K562 (cell line): Measurements from ENCODE around the gene KLK3. TPM values are rescaled to one million over a fixed set of nuclear protein-coding genes. Genes with fewer than 3 reads are reported as not detected.

Experiments
- ATAC-seq: fragments of 200-7000 bp; cut with Tn5 transposase; 3 replicates; pipeline ENCODE4 v1.9.1; 2020; ENCODE audit warnings: moderate library complexity
- BruUV-seq: library from RNA; stranded (reverse); fragments of 400-500 nt; replicated peaks from 2 replicates; lab custom pipeline; 2021; lab: Mats Ljungman, UMichigan
- CTCF ChIA-PET: fragments of 300-600 bp; formaldehyde crosslinking; extraction: SDS; loops from one replicate; lab custom pipeline; 2021; ENCODE audit warnings: low intra/inter-chr PET ratio; lab: Yijun Ruan, JAX
- POLR2A ChIA-PET: fragments of 300-600, 350-650 bp; sonication (Branson Sonifier 250); formaldehyde crosslinking; extraction: SDS; loops from one replicate; lab custom pipeline; 2021; ENCODE audit warnings: antibody characterized with exemption, inconsistent platforms; lab: Yijun Ruan, JAX
- DNase-seq, 4 experiments: peaks; one replicate each; pipeline versions ENCODE4 v3.0.0 to v3.0.0-alpha.2; 2011 to 2018; ENCODE audit warnings: low spot score in 3 of 4, mixed read lengths in 3 of 4; ENCODE audit errors: extremely low read depth in 1 of 4
- FAIRE-seq: peaks from 2 replicates; lab custom pipeline; 2011; peaks lifted over from hg19 to GRCh38; lab: Jason Lieb, UNC
- H2AFZ ChIP-seq: 2 replicates; pipeline ENCODE4 v1.6.0; 2011; ENCODE audit warnings: low read depth, low read length, control low read depth, inconsistent platforms
- H3K27ac ChIP-seq: fragments of 200-600 bp; 3 replicates; pipeline ENCODE4 v1.8.0; 2011; ENCODE audit warnings: low read depth, mild to moderate bottlenecking, control low read depth, inconsistent platforms, low read length, moderate library complexity, mixed read lengths; ENCODE audit errors: extremely low read depth
- H3K27me3 ChIP-seq, 2 experiments: fragments of 300-600 bp in 1 of 2; 2 replicates in 1 of 2; 3 replicates in 1 of 2; pipeline versions ENCODE4 v1.6.0 to v1.8.0; 2011; ENCODE audit warnings: inconsistent platforms in 2 of 2, low read length in 2 of 2, mild to moderate bottlenecking in 1 of 2, mixed read lengths in 1 of 2, moderate library complexity in 1 of 2; ENCODE audit not compliant: control insufficient read depth in 2 of 2, insufficient read depth in 2 of 2
- H3K36me3 ChIP-seq: fragments of 300-600 bp; 3 replicates; pipeline ENCODE4 v1.8.0; 2011; ENCODE audit warnings: mild to moderate bottlenecking, low read length, inconsistent platforms; ENCODE audit not compliant: control insufficient read depth, insufficient read depth
- H3K4me1 ChIP-seq, 2 experiments: fragments of 200-600 bp in 1 of 2; replicated peaks in 1 of 2; 2 replicates in 1 of 2; 3 replicates in 1 of 2; pipeline versions ENCODE4 v1.5.1 to v1.8.0; 2011; ENCODE audit warnings: inconsistent platforms in 2 of 2, low read length in 2 of 2, mild to moderate bottlenecking in 1 of 2, mixed read lengths in 1 of 2, moderate library complexity in 1 of 2; ENCODE audit not compliant: control insufficient read depth in 2 of 2, insufficient read depth in 2 of 2
- H3K4me2 ChIP-seq: 2 replicates; pipeline ENCODE4 v1.6.1; 2011; ENCODE audit warnings: low read length, control low read depth, inconsistent platforms, mixed read lengths; ENCODE audit not compliant: insufficient read depth
- H3K4me3 ChIP-seq: fragments of 200-600 bp; sonication (generic), shearing (Covaris generic); 2 replicates; pipeline ENCODE4 v1.5.1; 2016; ENCODE audit warnings: control low read depth, inconsistent platforms
- H3K79me2 ChIP-seq: fragments of 200-600 bp; 3 replicates; pipeline ENCODE4 v1.8.0; 2011; ENCODE audit warnings: low read length, inconsistent platforms; ENCODE audit not compliant: control insufficient read depth, insufficient read depth
- H3K9ac ChIP-seq, 2 experiments: 2 replicates each; pipeline versions ENCODE4 v1.6.0 to v1.6.1; 2011; ENCODE audit warnings: low read depth in 2 of 2, low read length in 2 of 2, control low read depth in 1 of 2, inconsistent platforms in 1 of 2, mild to moderate bottlenecking in 1 of 2, mixed read lengths in 1 of 2; ENCODE audit not compliant: insufficient read depth in 1 of 2
- H3K9me1 ChIP-seq: one replicate; pipeline ENCODE4 v1.6.0; 2011; ENCODE audit warnings: inconsistent platforms, mild to moderate bottlenecking, low read length, moderate library complexity; ENCODE audit not compliant: control insufficient read depth, insufficient read depth
- H3K9me3 ChIP-seq: replicated peaks from 2 replicates; pipeline ENCODE4 v1.5.1; 2011; ENCODE audit warnings: low read depth, low read length, inconsistent platforms; ENCODE audit not compliant: control insufficient read depth, insufficient read depth
- H4K20me1 ChIP-seq: replicated peaks from 2 replicates; pipeline ENCODE4 v1.6.1; 2011; ENCODE audit warnings: low read length, inconsistent platforms, mixed read lengths; ENCODE audit not compliant: control insufficient read depth, insufficient read depth
- WGBS: fragments of 100-300 bp; shearing (Covaris generic); methylation state at CpG from one replicate; pipeline ENCODE4 v1.1.6; 2016; ENCODE audit warnings: low coverage, mixed read lengths; ENCODE audit not compliant: insufficient coverage; ENCODE audit errors: missing lambda C conversion rate; 5-methylcytosine and 5-hydroxymethylcytosine counted together
- in situ Hi-C: fragments of 300-500 bp; cut with MboI; formaldehyde crosslinking; loops from 4 replicates; pipeline ENCODE4 v1.15.0; 2018; ENCODE audit warnings: inconsistent platforms, mixed read lengths
- intact Hi-C: fragments of 100-400 bp; cut with micrococcal nuclease; formaldehyde crosslinking; loops from 2 replicates; pipeline ENCODE4 v1.14.2; 2022
- polyA plus RNA-seq, 8 experiments: library from polyadenylated mRNA; depleted of rRNA in 4 of 8; stranded (reverse) in 5 of 8; unstranded in 3 of 8; fragments of >200 nt; fragmentation: Nextera tagmentation in 2 of 8; fragmentation: Illumina TruSeq in 1 of 8; extraction: Ambion mirVana in 2 of 8; extraction: Trizol in 1 of 8; gene quantifications; 2 replicates each; pipeline versions ENCODE4 v1.2.1 to v1.2.3, GENCODE V29; 2011 to 2014; ENCODE audit warnings: inconsistent platforms in 1 of 8, missing spikeins in 1 of 8
- total RNA-seq, 7 experiments: library from RNA; depleted of rRNA in 6 of 7; stranded (reverse); fragments of >200 nt in 6 of 7; fragmentation: Illumina TruSeq in 2 of 7; extraction: Trizol in 2 of 7; gene quantifications; 2 replicates each; pipeline versions ENCODE4 v1.2.1 to v1.2.3, GENCODE V29; 2011 to 2021; ENCODE audit warnings: low replicate concordance in 1 of 7
- TF ChIP-seq, protein P1 (sequence below): sonication (generic); formaldehyde crosslinking; IDR thresholded peaks from 2 replicates; pipeline ENCODE4 v1.8.0; 2022; ENCODE audit warnings: mild to moderate bottlenecking, missing genetic modification reagents
- TF ChIP-seq, protein P2 (sequence below): sonication (generic); formaldehyde crosslinking; IDR thresholded peaks from 2 replicates; pipeline ENCODE4 v1.8.1; 2023; ENCODE audit warnings: mild to moderate bottlenecking, missing genetic modification reagents

The KLK3 gene
- total and polyA plus RNA-seq, 9 of the 15 experiments (the other 6 are each of a cell fraction or from before 2014, with no cell fraction given): not detected

DNA sequence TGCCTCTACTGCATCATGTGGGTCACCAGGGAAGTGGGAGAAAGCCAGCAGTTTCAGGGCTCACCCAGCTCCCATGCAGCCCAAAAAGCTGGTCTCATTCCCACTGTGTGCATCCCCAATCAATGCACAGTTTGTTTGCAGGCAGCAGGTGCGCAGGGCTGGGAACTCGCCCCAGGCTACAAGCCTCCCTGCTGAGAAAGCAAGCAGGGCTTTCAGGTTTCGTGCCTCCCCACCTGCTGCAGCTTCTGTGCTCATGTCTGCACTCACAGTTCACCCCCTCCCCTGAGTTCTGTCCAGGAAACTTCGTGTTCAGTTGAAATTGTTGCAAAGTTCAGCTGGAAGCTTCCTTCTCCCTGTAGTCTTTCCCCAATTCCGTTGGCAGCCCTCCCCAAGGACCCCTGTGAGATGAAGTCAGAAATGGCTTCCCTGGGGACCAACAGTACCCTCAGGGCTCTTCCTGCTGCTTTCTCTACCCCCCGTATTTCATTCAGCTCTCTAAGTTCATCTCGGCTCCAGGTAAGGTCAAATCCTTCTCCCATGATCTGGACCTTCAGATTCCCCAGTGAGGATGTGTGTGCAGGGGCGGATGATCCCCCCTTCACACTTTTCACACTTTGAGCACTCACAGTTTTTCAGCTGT, 10.3 kb upstream of the KLK3 start:
- Histone ChIP-seq H3K9me1 (no peaks in the 10 kb centered on the region), H2AFZ (no peak overlapping the region), H3K27ac (no peak overlapping the region), H3K27me3 (peaks cover 10 to 35% of the 10 kb centered on the region in 2 experiments; a peak in 3 of 5 replicates), H3K9ac (no peak overlapping the region), H3K4me2 (no peak overlapping the region), H3K4me1 (no peaks in the 10 kb centered on the region), H3K36me3 (no peaks in the 10 kb centered on the region), H4K20me1 (no peaks in the 10 kb centered on the region), H3K9me3 (peaks cover 2% of the 10 kb centered on the region; the same call in 1 of the 2 replicates), H3K79me2 (no peaks in the 10 kb centered on the region), H3K4me3 (no peak overlapping the region)
- intact Hi-C loops (no loop called here), in situ Hi-C loops (no loop called here)
- no peak for FAIRE-seq
- TF ChIP-seq, protein P1, sequence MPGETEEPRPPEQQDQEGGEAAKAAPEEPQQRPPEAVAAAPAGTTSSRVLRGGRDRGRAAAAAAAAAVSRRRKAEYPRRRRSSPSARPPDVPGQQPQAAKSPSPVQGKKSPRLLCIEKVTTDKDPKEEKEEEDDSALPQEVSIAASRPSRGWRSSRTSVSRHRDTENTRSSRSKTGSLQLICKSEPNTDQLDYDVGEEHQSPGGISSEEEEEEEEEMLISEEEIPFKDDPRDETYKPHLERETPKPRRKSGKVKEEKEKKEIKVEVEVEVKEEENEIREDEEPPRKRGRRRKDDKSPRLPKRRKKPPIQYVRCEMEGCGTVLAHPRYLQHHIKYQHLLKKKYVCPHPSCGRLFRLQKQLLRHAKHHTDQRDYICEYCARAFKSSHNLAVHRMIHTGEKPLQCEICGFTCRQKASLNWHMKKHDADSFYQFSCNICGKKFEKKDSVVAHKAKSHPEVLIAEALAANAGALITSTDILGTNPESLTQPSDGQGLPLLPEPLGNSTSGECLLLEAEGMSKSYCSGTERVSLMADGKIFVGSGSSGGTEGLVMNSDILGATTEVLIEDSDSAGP (CRISPR knock-in tag): no peak
- TF ChIP-seq, protein P2, sequence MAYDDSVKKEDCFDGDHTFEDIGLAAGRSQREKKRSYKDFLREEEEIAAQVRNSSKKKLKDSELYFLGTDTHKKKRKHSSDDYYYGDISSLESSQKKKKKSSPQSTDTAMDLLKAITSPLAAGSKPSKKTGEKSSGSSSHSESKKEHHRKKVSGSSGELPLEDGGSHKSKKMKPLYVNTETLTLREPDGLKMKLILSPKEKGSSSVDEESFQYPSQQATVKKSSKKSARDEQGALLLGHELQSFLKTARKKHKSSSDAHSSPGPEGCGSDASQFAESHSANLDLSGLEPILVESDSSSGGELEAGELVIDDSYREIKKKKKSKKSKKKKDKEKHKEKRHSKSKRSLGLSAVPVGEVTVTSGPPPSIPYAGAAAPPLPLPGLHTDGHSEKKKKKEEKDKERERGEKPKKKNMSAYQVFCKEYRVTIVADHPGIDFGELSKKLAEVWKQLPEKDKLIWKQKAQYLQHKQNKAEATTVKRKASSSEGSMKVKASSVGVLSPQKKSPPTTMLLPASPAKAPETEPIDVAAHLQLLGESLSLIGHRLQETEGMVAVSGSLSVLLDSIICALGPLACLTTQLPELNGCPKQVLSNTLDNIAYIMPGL (CRISPR knock-in tag): no peak
- ChIA-PET POLR2A (interaction anchor here (0.7 kb wide), 1 partner anchor 39 kb away, joined by 3 read pairs; no protein-coding TSS in a partner anchor), CTCF (no interaction called here)
- ATAC-seq: no peak
- 2% methylated on average over 8 of the region's 8 CpGs for WGBS
- no peak for DNase-seq
- BruUV-seq: no TSS peak
